Endothelial cell of umbilical vein (primary cell): ENCODE measurements around the gene KPTN. TPM values are rescaled to one million over a fixed set of nuclear protein-coding genes. Genes with fewer than 3 reads are reported as not detected.

Source experiments
- BruUV-seq: library from RNA; stranded (reverse); fragments of 400-500 nt; replicated peaks from 2 replicates; lab custom pipeline; 2021; lab: Mats Ljungman, UMichigan
- CTCF ChIA-PET: fragments of 300-600, 350-600 bp; sonication (Branson Sonifier 250); formaldehyde crosslinking; loops from one replicate; lab custom pipeline; 2021; ENCODE audit warnings: antibody characterized with exemption, inconsistent platforms; lab: Charles Lee
- POLR2A ChIA-PET: fragments of 300-600, 350-600 bp; sonication (Branson Sonifier 250); formaldehyde crosslinking; loops from one replicate; lab custom pipeline; 2021; ENCODE audit warnings: antibody characterized with exemption, inconsistent platforms; lab: Charles Lee
- DNase-seq: peaks from one replicate; pipeline ENCODE4 v3.0.0-alpha.2; 2011; ENCODE audit warnings: low read depth, low spot score
- FAIRE-seq: peaks from 2 replicates; lab custom pipeline; 2011; peaks lifted over from hg19 to GRCh38; lab: Jason Lieb, UNC
- H2AFZ ChIP-seq: 2 replicates; pipeline ENCODE4 v1.6.0; 2012; ENCODE audit warnings: low read depth, low read length, control low read depth, inconsistent platforms
- H3K27ac ChIP-seq: 2 replicates; pipeline ENCODE4 v1.5.1; 2011; ENCODE audit warnings: low read depth, mild to moderate bottlenecking, control low read depth, low read length, moderate library complexity; ENCODE audit not compliant: insufficient read depth
- H3K27me3 ChIP-seq, 2 experiments: 2 replicates each; pipeline versions ENCODE4 v1.6.0 to v1.6.1; 2011; ENCODE audit warnings: low read length in 2 of 2, mixed read lengths in 1 of 2; ENCODE audit not compliant: control insufficient read depth in 2 of 2, insufficient read depth in 2 of 2
- H3K36me3 ChIP-seq, 2 experiments: 2 replicates in 1 of 2; 3 replicates in 1 of 2; pipeline ENCODE4 v1.5.1; 2011; ENCODE audit warnings: low read length in 2 of 2, mild to moderate bottlenecking in 1 of 2, moderate library complexity in 1 of 2; ENCODE audit not compliant: control insufficient read depth in 2 of 2, insufficient read depth in 2 of 2; ENCODE audit errors: extremely low read depth in 1 of 2
- H3K4me1 ChIP-seq: 3 replicates; pipeline ENCODE4 v1.5.1; 2011; ENCODE audit warnings: mild to moderate bottlenecking, low read length; ENCODE audit not compliant: control insufficient read depth, insufficient read depth; ENCODE audit errors: extremely low read depth
- H3K4me2 ChIP-seq: 2 replicates; pipeline ENCODE4 v1.6.1; 2011; ENCODE audit warnings: low read length, control low read depth, mixed read lengths; ENCODE audit not compliant: insufficient read depth
- H3K4me3 ChIP-seq, 3 experiments: fragments of 200-600 bp in 1 of 3; sonication (generic), shearing (Covaris generic) in 1 of 3; replicated peaks in 1 of 3; 2 replicates each; pipeline ENCODE4 v1.5.1; 2011 to 2016; ENCODE audit warnings: control low read depth in 3 of 3, low read length in 3 of 3, mild to moderate bottlenecking in 2 of 3, inconsistent platforms in 1 of 3, low read depth in 1 of 3, moderate library complexity in 1 of 3; ENCODE audit not compliant: insufficient read depth in 1 of 3
- H3K79me2 ChIP-seq: 2 replicates; pipeline ENCODE4 v1.6.0; 2012; ENCODE audit warnings: low read length, inconsistent platforms; ENCODE audit not compliant: control insufficient read depth, insufficient read depth
- H3K9ac ChIP-seq: replicated peaks from 2 replicates; pipeline ENCODE3; 2011; ENCODE audit warnings: low read length, control low read depth; ENCODE audit not compliant: insufficient read depth; ENCODE audit errors: extremely low read depth
- H3K9me1 ChIP-seq: replicated peaks from 3 replicates; pipeline ENCODE4 v1.6.0; 2011; ENCODE audit warnings: mild to moderate bottlenecking, low read length; ENCODE audit not compliant: control insufficient read depth, insufficient read depth; ENCODE audit errors: extremely low read depth
- H3K9me3 ChIP-seq: replicated peaks from 2 replicates; pipeline ENCODE4 v1.5.1; 2012; ENCODE audit warnings: low read length, inconsistent platforms; ENCODE audit not compliant: control insufficient read depth, insufficient read depth
- H4K20me1 ChIP-seq: replicated peaks from 2 replicates; pipeline ENCODE3; 2011; ENCODE audit warnings: mild to moderate bottlenecking, low read length; ENCODE audit not compliant: control insufficient read depth, insufficient read depth; ENCODE audit errors: extremely low read depth
- EZH2 ChIP-seq: IDR thresholded peaks from 2 replicates; pipeline ENCODE4 v1.6.1; 2012; ENCODE audit warnings: borderline replicate concordance, low read depth, mild to moderate bottlenecking, moderate library complexity, low read length, inconsistent platforms; ENCODE audit not compliant: severe bottlenecking
- GATA2 ChIP-seq: IDR thresholded peaks from 2 replicates; pipeline ENCODE4 v1.7.0; 2011; ENCODE audit warnings: low read depth, mild to moderate bottlenecking, moderate library complexity, mixed read lengths, low read length; ENCODE audit not compliant: insufficient read length, insufficient read depth
- JUN ChIP-seq: IDR thresholded peaks from 2 replicates; pipeline ENCODE4 v1.6.1; 2011; ENCODE audit warnings: borderline replicate concordance, low read depth; ENCODE audit not compliant: insufficient read length, insufficient read depth
- MYC ChIP-seq: IDR thresholded peaks from one replicate; pipeline ENCODE4 v1.6.1; 2011; ENCODE audit warnings: mild to moderate bottlenecking, low read depth, low read length
- POLR2A ChIP-seq: IDR thresholded peaks from 2 replicates; pipeline ENCODE4 v1.6.1; 2012; ENCODE audit warnings: low read depth, mild to moderate bottlenecking, control low read depth, low read length
- POLR2AphosphoS5 ChIP-seq: IDR thresholded peaks from 2 replicates; pipeline ENCODE4 v1.6.1; 2012; ENCODE audit warnings: low read depth, mild to moderate bottlenecking, control low read depth, low read length, moderate library complexity; ENCODE audit not compliant: insufficient read depth
- dilution Hi-C: fragments of 300-500 bp; cut with MboI; formaldehyde crosslinking; loops from one replicate; pipeline ENCODE4 v1.15.0; 2019; ENCODE audit warnings: low sequenced_read_pairs; ENCODE audit not compliant: extremely low pct_ligation_motif_present
- intact Hi-C: fragments of 100-400 bp; cut with micrococcal nuclease; formaldehyde crosslinking; loops from one replicate; pipeline ENCODE4 v1.10.0; 2022
- polyA plus RNA-seq, 4 experiments: library from polyadenylated mRNA; depleted of rRNA in 3 of 4; stranded (reverse) in 3 of 4; unstranded in 1 of 4; fragments of >200 nt; gene quantifications; 2 replicates each; pipeline versions ENCODE4 v1.2.1 to v1.2.3, GENCODE V29; 2011 to 2012; ENCODE audit warnings: missing spikeins in 1 of 4
- total RNA-seq: library from RNA; stranded (reverse); gene quantifications from 2 replicates; pipeline ENCODE4 v1.2.3, GENCODE V29; 2021

Gene KPTN
- total and polyA plus RNA-seq, 2 donors (not counting 3 experiments of a cell fraction or from before 2014, with no cell fraction given): 14.7 to 15.5 TPM

DNA sequence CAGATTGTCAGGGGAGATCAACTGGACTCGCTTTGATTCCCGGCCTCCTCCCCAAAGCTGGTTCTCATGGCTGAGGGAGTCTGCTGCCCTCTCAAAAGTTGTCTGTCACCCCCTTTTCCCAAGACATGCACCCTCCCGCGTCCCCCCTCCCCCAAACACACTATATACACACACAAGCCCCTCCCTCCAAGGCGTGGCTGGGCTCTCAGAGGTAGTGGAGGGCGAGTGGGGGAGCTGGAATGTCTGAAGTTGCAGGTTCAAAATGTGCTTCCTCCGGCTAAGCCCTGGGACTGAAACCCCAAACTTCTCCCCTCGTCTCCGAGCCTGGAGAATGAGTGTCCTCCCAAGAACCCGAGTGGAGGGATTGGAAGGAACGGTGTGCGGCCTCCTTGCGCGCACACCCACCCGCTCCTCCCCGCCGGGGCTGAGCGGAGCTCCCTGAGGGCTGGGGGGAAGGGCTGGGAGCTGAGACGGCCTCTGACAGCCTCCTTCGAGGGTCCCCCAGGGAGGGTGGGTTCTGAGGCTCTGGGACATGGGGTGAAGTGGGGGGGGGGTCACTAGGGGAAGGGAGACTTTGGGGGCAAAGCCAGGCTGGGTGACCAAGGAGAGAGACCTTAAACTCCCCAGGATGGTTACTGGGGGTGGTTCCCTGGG, 54.8 kb downstream of the KPTN start:
- dilution Hi-C loops: no loop called here
- H4K20me1 ChIP-seq: no peaks in the 10 kb centered on the region
- peaks cover 8% of the 10 kb centered on the region for H3K4me1 ChIP-seq
- no peak overlapping the region for H3K4me3 ChIP-seq
- intact Hi-C loops: loop anchor here (2.0 to 5.0 kb wide), 3 partner anchors 53 to 358 kb away; partner anchors contain the start of genes KPTN and NAPA
- no peak overlapping the region for H3K4me2 ChIP-seq
- TF ChIP-seq POLR2A (no peak), MYC (no peak), GATA2 (no peak), EZH2 (no peak), POLR2AphosphoS5 (no peak), JUN (no peak)
- H3K36me3 ChIP-seq: no peaks in the 10 kb centered on the region
- H3K79me2 ChIP-seq: no peaks in the 10 kb centered on the region
- ChIA-PET CTCF (interaction anchor here (1.0 to 3.8 kb wide), 20 partner anchors 8 to 284 kb away, joined by 3 to 63 read pairs (median 6); partner anchors contain the start of genes DHX34, EHD2, INAFM1 and KPTN), POLR2A (interaction anchor here (0.6 kb wide), 1 partner anchor 86 kb away, joined by 5 read pairs; no protein-coding TSS in a partner anchor)
- no peaks in the 10 kb centered on the region for H3K9me3 ChIP-seq
- no peak overlapping the region for H3K27ac ChIP-seq
- no peak overlapping the region for H2AFZ ChIP-seq
- H3K9ac ChIP-seq: no peak overlapping the region
- H3K27me3 ChIP-seq: peaks cover 4 to 7% of the 10 kb centered on the region in 2 experiments
- DNase-seq: no peak
- H3K9me1 ChIP-seq: no peaks in the 10 kb centered on the region
- no TSS peak for BruUV-seq
- no peak for FAIRE-seq
